Hematopoietic multipotent progenitor cell treated with erythropoietin and hydrocortisone succinate and interleukin-3 and kit ligand, for 15 days (in vitro differentiated cells): Measurements from ENCODE around the gene NOTO.
A peak's percentile ranks its signal among the peaks of the same experiment; 100 is the strongest.
"Not testable (repeated sequence)": the region's sequence is repeated elsewhere in the genome, so short reads cannot be mapped to it uniquely, and the experiment has no call there.

Source experiments
- DNase-seq: peaks from one replicate; pipeline ENCODE4 v3.0.0-alpha.2; 2015; ENCODE audit warnings: low spot score

NOTO gene

GRCh38 chr2:73200281-73200680 lies 2.1 kb upstream of the NOTO start:
- DNase-seq, result not testable (repeated sequence)

GRCh38 chr2:73203055-73203681 lies 794 bp downstream of the NOTO start:
- DNase-seq, result no peak

GRCh38 chr2:73205611-73206010 lies 3.2 kb downstream of the NOTO start:
- no peak for DNase-seq

- no peak for DNase-seq
Measured at GRCh38 chr2:73208258-73208657, 5.9 kb downstream of the NOTO start.

- DNase-seq, result no peak
Measured at GRCh38 chr2:73210019-73210418, 7.6 kb downstream of the NOTO start.

- DNase-seq, result no peak
Measured at GRCh38 chr2:73210696-73211095, 8.3 kb downstream of the NOTO start.

- no peak for DNase-seq
Measured at GRCh38 chr2:73212098-73212447, 9.7 kb downstream of the NOTO start.

GRCh38 chr2:73212448-73213176 lies 10.2 kb downstream of the NOTO start:
- DNase-seq, result peak; percentile 64

GRCh38 chr2:73214120-73215035 lies 12.0 kb downstream of the NOTO start, which contains the start of gene SMYD5:
Gene SMYD5, plus strand, starts transcription at chr2:73214245. Its CDS starts 22 bp downstream, at chr2:73214267.
- DNase-seq, result peak; percentile 87

GRCh38 chr2:73215254-73215653 lies 12.9 kb downstream of the NOTO start:
- no peak for DNase-seq

GRCh38 chr2:73217160-73217559 lies 14.8 kb downstream of the NOTO start:
- no peak for DNase-seq

GRCh38 chr2:73217826-73218225 lies 15.5 kb downstream of the NOTO start:
- DNase-seq, result no peak

- no peak for DNase-seq
Measured at GRCh38 chr2:73218298-73218697, 15.9 kb downstream of the NOTO start.

GRCh38 chr2:73223821-73224220 lies 21.4 kb downstream of the NOTO start:
- no peak for DNase-seq

GRCh38 chr2:73225513-73226360 lies 23.4 kb downstream of the NOTO start:
- no peak for DNase-seq

- DNase-seq, result no peak
Measured at GRCh38 chr2:73227086-73227485, 24.7 kb downstream of the NOTO start.

- DNase-seq, result no peak
Measured at GRCh38 chr2:73228631-73229030, 26.3 kb downstream of the NOTO start.

- peak; percentile 13 for DNase-seq
Measured at GRCh38 chr2:73232403-73233153, 30.2 kb downstream of the NOTO start.

- DNase-seq, result peak; percentile 98
Measured at GRCh38 chr2:73233154-73233931, 31.0 kb downstream of the NOTO start, which contains the start of gene PRADC1. Gene PRADC1, minus strand, starts transcription at chr2:73233239. Its CDS starts 79 bp downstream, at chr2:73233160.
